Activated naive CD8-positive, alpha-beta T cell treated with anti-CD3 and anti-CD28 coated beads for 36 hours (primary cell): Measurements from ENCODE around the gene THBD. TPM values are rescaled to one million over a fixed set of nuclear protein-coding genes. Genes with fewer than 3 reads are reported as not detected.

Experiments
- DNase-seq: peaks from one replicate; pipeline ENCODE4 v3.0.0; 2021
- H3K27ac Mint-ChIP-seq: one replicate; pipeline ENCODE4 v1.8.0; 2022; ENCODE audit warnings: mild to moderate bottlenecking, moderate library complexity, mixed read lengths
- H3K27me3 Mint-ChIP-seq: one replicate; pipeline ENCODE4 v1.8.0; 2022; ENCODE audit warnings: mild to moderate bottlenecking, mixed read lengths
- H3K36me3 Mint-ChIP-seq: one replicate; pipeline ENCODE4 v1.8.0; 2021; ENCODE audit warnings: mild to moderate bottlenecking, mixed read lengths
- H3K4me1 Mint-ChIP-seq: one replicate; pipeline ENCODE4 v1.8.0; 2021; ENCODE audit warnings: mixed read lengths
- H3K4me3 Mint-ChIP-seq: one replicate; pipeline ENCODE4 v1.8.0; 2022; ENCODE audit warnings: mild to moderate bottlenecking, moderate library complexity, mixed read lengths
- H3K9me3 Mint-ChIP-seq: one replicate; pipeline ENCODE4 v1.8.0; 2022; ENCODE audit warnings: mixed read lengths
- total RNA-seq, 2 experiments: library from RNA; stranded (reverse); gene quantifications; one replicate each; pipeline ENCODE4 v1.2.3, GENCODE V29; 2021

Gene THBD
- total RNA-seq, 2 experiments from 2014 or later = not detected

GRCh38 chr20:23003881-23004460 lies 45.5 kb downstream of the THBD start:
- H3K27me3 Mint-ChIP-seq = no peaks in the 10 kb centered on the region
- no peaks in the 10 kb centered on the region for H3K36me3 Mint-ChIP-seq
- H3K27ac Mint-ChIP-seq = no peak overlapping the region
- H3K4me3 Mint-ChIP-seq = no peak overlapping the region
- no peaks in the 10 kb centered on the region for H3K4me1 Mint-ChIP-seq
- DNase-seq = no peak
- no peaks in the 10 kb centered on the region for H3K9me3 Mint-ChIP-seq

- DNase-seq = no peak
- H3K4me1 Mint-ChIP-seq = no peaks in the 10 kb centered on the region
- H3K4me3 Mint-ChIP-seq = no peak overlapping the region
- H3K36me3 Mint-ChIP-seq = no peaks in the 10 kb centered on the region
- no peak overlapping the region for H3K27ac Mint-ChIP-seq
- no peaks in the 10 kb centered on the region for H3K9me3 Mint-ChIP-seq
- no peaks in the 10 kb centered on the region for H3K27me3 Mint-ChIP-seq
Measured at GRCh38 chr20:23003077-23003635, 46.3 kb downstream of the THBD start.

GRCh38 chr20:23002276-23002675 lies 47.2 kb downstream of the THBD start:
- Mint-ChIP-seq H3K27ac (no peak overlapping the region), H3K4me3 (no peak overlapping the region), H3K4me1 (no peaks in the 10 kb centered on the region), H3K27me3 (no peaks in the 10 kb centered on the region), H3K36me3 (no peaks in the 10 kb centered on the region), H3K9me3 (no peaks in the 10 kb centered on the region)
- DNase-seq = no peak

- Mint-ChIP-seq H3K4me3 (no peak overlapping the region), H3K27me3 (no peaks in the 10 kb centered on the region), H3K27ac (no peak overlapping the region), H3K36me3 (no peaks in the 10 kb centered on the region), H3K4me1 (no peaks in the 10 kb centered on the region), H3K9me3 (no peaks in the 10 kb centered on the region)
- no peak for DNase-seq
Measured at GRCh38 chr20:23000232-23000947, 49.1 kb downstream of the THBD start.

GRCh38 chr20:22999756-23000155 lies 49.7 kb downstream of the THBD start:
- no peaks in the 10 kb centered on the region for H3K27me3 Mint-ChIP-seq
- H3K27ac Mint-ChIP-seq = no peak overlapping the region
- H3K36me3 Mint-ChIP-seq = no peaks in the 10 kb centered on the region
- no peaks in the 10 kb centered on the region for H3K9me3 Mint-ChIP-seq
- DNase-seq = no peak
- H3K4me1 Mint-ChIP-seq = no peaks in the 10 kb centered on the region
- H3K4me3 Mint-ChIP-seq = no peak overlapping the region

- no peaks in the 10 kb centered on the region for H3K4me1 Mint-ChIP-seq
- no peak overlapping the region for H3K27ac Mint-ChIP-seq
- no peaks in the 10 kb centered on the region for H3K36me3 Mint-ChIP-seq
- no peak overlapping the region for H3K4me3 Mint-ChIP-seq
- no peak for DNase-seq
- H3K9me3 Mint-ChIP-seq = no peaks in the 10 kb centered on the region
- H3K27me3 Mint-ChIP-seq = no peaks in the 10 kb centered on the region
Measured at GRCh38 chr20:22998476-22998875, 51.0 kb downstream of the THBD start.

- H3K9me3 Mint-ChIP-seq = no peaks in the 10 kb centered on the region
- H3K4me1 Mint-ChIP-seq = no peaks in the 10 kb centered on the region
- H3K4me3 Mint-ChIP-seq = no peak overlapping the region
- H3K27ac Mint-ChIP-seq = no peak overlapping the region
- no peak for DNase-seq
- H3K27me3 Mint-ChIP-seq = no peaks in the 10 kb centered on the region
- peaks cover 1% of the 10 kb centered on the region for H3K36me3 Mint-ChIP-seq
Measured at GRCh38 chr20:22995923-22996322, 53.5 kb downstream of the THBD start.

Other genes starting within 250 kb of the THBD start
- not detected for gene SSTR4, start 14.4 kb downstream of the THBD start, total RNA-seq
- under 1 TPM; 0.04 to 0.08 TPM for gene CD93, start 36.7 kb upstream of the THBD start, total RNA-seq